Breast epithelium (tissue), 4 donors: ENCODE measurements around the gene HBG1. TPM values are rescaled to one million over a fixed set of nuclear protein-coding genes. Genes with fewer than 3 reads are reported as not detected.

Experiments
- DNase-seq, 2 donors: peaks; one replicate each; pipeline ENCODE4 v3.0.0-alpha.2; 2019; ENCODE audit warnings: low spot score in 2 of 2
- H3K27ac ChIP-seq, 2 donors: fragments of 200-600 bp; sonication (generic) in 1 of 2; one replicate each; pipeline ENCODE4 v1.5.1; 2016 to 2019; ENCODE audit warnings: mild to moderate bottlenecking in 1 of 2
- H3K27me3 ChIP-seq, 2 donors: fragments of 200-600 bp; sonication (generic) in 1 of 2; one replicate each; pipeline versions ENCODE4 v1.5.1 to v1.6.0; 2017 to 2019; ENCODE audit warnings: control low read depth in 1 of 2, mild to moderate bottlenecking in 1 of 2
- H3K36me3 ChIP-seq: fragments of 200-600 bp; one replicate; pipeline ENCODE4 v1.5.1; 2019
- H3K4me1 ChIP-seq, 2 donors: fragments of 200-600 bp; sonication (generic); one replicate each; pipeline ENCODE4 v1.5.1; 2016 to 2019; ENCODE audit warnings: control low read depth in 1 of 2
- H3K4me3 ChIP-seq, 3 donors: fragments of 200-600 bp; sonication (generic); 1 replicate in 2 of 3; 2 replicates in 1 of 3; pipeline ENCODE4 v1.5.1; 2016 to 2019; ENCODE audit warnings: mild to moderate bottlenecking in 3 of 3, moderate library complexity in 2 of 3
- H3K9me3 ChIP-seq, 2 donors: fragments of 200-600 bp; sonication (generic) in 1 of 2; one replicate each; pipeline ENCODE4 v1.5.1; 2016 to 2019; ENCODE audit warnings: control low read depth in 1 of 2
- POLR2A ChIP-seq: fragments of 450-650 bp; IDR thresholded peaks from one replicate; pipeline ENCODE4 v1.6.1; 2016; ENCODE audit warnings: antibody characterized with exemption, mild to moderate bottlenecking, moderate library complexity
- POLR2AphosphoS5 ChIP-seq, 3 donors: sonication (generic); formaldehyde crosslinking; IDR thresholded peaks; one replicate each; pipeline ENCODE4 v1.6.1; 2017; ENCODE audit warnings: antibody characterized with exemption in 3 of 3
- intact Hi-C: fragments of 100-400 bp; cut with DNase I; formaldehyde crosslinking; loops from one replicate; pipeline ENCODE4 v1.15.1; 2023; ENCODE audit warnings: low total_unique reads
- total RNA-seq, 3 donors: library from RNA; depleted of rRNA; stranded (reverse); fragments of >200 nt; gene quantifications; one replicate each; pipeline ENCODE4 v1.1.0, GENCODE V29; 2016
- TF ChIP-seq, protein P1 (sequence below), 3 donors: fragments of 450-650 bp; IDR thresholded peaks; one replicate each; pipeline ENCODE4 v1.5.1; 2016 to 2017; ENCODE audit warnings: antibody characterized with exemption in 3 of 3, mild to moderate bottlenecking in 3 of 3, moderate library complexity in 3 of 3

Gene HBG1
- total RNA-seq, 3 donors from 2014 or later, result not detected

DNA sequence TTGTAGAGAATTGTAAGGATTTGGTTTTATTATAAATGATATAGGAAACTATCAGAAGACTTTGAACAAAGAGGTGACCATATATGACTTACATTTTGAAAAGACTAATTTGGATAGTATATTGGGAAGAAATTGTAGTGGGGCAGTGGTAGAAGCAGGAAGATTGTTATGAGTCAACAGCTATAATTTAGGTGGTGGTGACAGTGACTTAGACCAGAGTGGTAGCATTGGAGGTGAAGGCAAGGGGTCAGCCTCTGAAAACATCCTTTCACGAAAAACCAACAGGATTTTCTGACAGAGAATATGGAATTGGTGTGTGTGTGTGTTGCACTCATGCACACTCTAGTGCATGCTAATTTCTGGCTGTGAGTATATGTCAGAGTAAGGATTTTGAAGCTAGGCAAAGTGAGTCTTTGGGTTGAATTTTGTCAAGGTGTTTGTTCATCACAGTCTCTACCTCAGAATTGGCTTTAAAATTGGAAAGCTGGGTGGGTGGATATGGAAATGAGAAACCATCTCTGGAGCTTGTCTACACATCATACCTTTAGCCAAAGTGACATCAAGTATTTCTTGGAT, 28.2 kb upstream of the HBG1 start:
- no peaks in the 10 kb centered on the region for H3K4me1 ChIP-seq
- TF ChIP-seq, protein P1, sequence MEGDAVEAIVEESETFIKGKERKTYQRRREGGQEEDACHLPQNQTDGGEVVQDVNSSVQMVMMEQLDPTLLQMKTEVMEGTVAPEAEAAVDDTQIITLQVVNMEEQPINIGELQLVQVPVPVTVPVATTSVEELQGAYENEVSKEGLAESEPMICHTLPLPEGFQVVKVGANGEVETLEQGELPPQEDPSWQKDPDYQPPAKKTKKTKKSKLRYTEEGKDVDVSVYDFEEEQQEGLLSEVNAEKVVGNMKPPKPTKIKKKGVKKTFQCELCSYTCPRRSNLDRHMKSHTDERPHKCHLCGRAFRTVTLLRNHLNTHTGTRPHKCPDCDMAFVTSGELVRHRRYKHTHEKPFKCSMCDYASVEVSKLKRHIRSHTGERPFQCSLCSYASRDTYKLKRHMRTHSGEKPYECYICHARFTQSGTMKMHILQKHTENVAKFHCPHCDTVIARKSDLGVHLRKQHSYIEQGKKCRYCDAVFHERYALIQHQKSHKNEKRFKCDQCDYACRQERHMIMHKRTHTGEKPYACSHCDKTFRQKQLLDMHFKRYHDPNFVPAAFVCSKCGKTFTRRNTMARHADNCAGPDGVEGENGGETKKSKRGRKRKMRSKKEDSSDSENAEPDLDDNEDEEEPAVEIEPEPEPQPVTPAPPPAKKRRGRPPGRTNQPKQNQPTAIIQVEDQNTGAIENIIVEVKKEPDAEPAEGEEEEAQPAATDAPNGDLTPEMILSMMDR (IDR thresholded peaks at IDR 0.05), result no peak
- TF ChIP-seq POLR2AphosphoS5 (IDR thresholded peaks at IDR 0.05) (no peak), POLR2A (no peak)
- intact Hi-C loops, result no loop called here
- no peaks in the 10 kb centered on the region for H3K27me3 ChIP-seq
- no peak overlapping the region for H3K27ac ChIP-seq
- DNase-seq, result no peak
- H3K9me3 ChIP-seq, result no peaks in the 10 kb centered on the region
- no peak overlapping the region for H3K4me3 ChIP-seq
- H3K36me3 ChIP-seq, result no peaks in the 10 kb centered on the region

DNA sequence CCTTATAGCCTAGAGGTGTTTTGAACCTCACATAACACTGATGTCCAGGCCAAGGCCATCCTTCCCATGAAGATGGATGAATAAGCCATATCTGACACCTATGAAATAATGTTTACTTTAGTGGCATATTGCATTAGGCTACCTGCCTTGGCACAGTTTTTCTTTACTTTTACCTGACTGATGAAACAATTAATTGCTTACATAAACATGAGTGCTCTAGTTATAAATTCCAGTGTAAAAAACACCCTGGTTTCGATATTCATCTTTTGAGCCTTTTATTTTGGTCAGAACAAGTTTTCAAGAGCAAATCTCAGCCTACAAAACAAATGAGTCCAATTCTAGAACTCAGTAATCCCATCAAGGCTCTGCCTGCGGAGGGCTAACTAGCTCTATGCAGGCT, 27.0 kb upstream of the HBG1 start:
- no peak for TF ChIP-seq POLR2AphosphoS5 (IDR thresholded peaks at IDR 0.05)
- no peak overlapping the region for H3K27ac ChIP-seq
- H3K4me3 ChIP-seq, result no peak overlapping the region
- no peak for DNase-seq
- H3K4me1 ChIP-seq, result no peaks in the 10 kb centered on the region
- intact Hi-C loops, result no loop called here
- H3K36me3 ChIP-seq, result no peaks in the 10 kb centered on the region
- no peaks in the 10 kb centered on the region for H3K9me3 ChIP-seq
- H3K27me3 ChIP-seq, result no peaks in the 10 kb centered on the region

DNA sequence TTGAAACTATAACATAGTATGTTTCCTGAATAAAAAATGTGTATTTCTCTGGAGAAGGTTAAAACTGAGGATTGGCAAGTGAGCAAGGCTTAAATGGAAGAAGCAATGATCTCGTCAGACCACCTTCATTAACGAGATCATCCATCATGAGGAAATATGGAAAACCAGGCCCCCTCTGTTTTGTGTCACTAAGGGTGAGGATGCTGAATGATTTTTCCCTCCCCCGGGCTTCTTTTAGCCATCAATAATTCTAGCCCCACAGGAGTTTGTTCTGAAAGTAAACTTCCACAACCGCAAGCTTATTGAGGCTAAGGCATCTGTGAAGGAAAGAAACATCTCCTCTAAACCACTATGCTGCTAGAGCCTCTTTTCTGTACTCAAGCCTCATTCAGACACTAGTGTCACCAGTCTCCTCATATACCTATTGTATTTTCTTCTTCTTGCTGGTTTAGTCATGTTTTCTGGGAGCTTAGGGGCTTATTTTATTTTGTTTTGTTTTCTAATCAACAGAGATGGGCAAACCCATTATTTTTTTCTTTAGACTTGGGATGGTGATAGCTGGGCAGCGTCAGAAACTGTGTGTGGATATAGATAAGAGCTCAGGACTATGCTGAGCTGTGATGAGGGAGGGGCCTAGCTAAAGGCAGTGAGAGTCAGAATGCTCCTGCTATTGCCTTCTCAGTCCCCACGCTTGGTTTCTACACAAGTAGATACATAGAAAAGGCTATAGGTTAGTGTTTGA, 25.9 kb upstream of the HBG1 start:
- DNase-seq, result no peak
- H3K36me3 ChIP-seq, result no peaks in the 10 kb centered on the region
- no peaks in the 10 kb centered on the region for H3K9me3 ChIP-seq
- H3K27ac ChIP-seq, result no peak overlapping the region
- H3K4me1 ChIP-seq, result no peaks in the 10 kb centered on the region
- TF ChIP-seq, protein P1 (IDR thresholded peaks at IDR 0.05), result no peak
- no peak for TF ChIP-seq POLR2AphosphoS5 (IDR thresholded peaks at IDR 0.05)
- no peak for TF ChIP-seq POLR2A
- intact Hi-C loops, result no loop called here
- no peaks in the 10 kb centered on the region for H3K27me3 ChIP-seq
- H3K4me3 ChIP-seq, result no peak overlapping the region

DNA sequence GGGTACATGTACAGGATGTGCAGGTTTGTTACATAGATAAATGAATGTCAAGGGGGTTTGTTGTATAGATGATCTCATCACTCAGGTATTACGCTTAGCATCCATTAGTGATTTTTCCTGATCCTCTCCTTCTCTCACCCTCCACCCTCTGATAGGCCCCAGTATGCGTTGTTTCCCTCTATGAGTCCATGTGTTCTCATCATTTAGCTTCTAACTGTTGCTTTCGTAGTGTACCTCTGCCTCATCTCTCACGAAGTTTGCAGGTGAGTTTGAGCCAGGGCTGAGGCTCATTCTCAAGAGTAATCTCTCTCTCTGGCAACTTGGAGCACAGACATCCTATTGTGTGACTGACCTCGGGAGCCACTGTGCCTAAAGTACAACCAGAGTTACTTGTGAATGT, 24.7 kb upstream of the HBG1 start:
- intact Hi-C loops, result no loop called here
- H3K36me3 ChIP-seq, result no peaks in the 10 kb centered on the region
- DNase-seq, result no peak
- H3K4me1 ChIP-seq, result no peaks in the 10 kb centered on the region
- H3K4me3 ChIP-seq, result no peak overlapping the region
- TF ChIP-seq POLR2AphosphoS5 (IDR thresholded peaks at IDR 0.05) (no peak), POLR2A (no peak)
- TF ChIP-seq, protein P1 (IDR thresholded peaks at IDR 0.05), result no peak
- H3K27me3 ChIP-seq, result no peaks in the 10 kb centered on the region
- H3K27ac ChIP-seq, result no peak overlapping the region
- H3K9me3 ChIP-seq, result no peaks in the 10 kb centered on the region

DNA sequence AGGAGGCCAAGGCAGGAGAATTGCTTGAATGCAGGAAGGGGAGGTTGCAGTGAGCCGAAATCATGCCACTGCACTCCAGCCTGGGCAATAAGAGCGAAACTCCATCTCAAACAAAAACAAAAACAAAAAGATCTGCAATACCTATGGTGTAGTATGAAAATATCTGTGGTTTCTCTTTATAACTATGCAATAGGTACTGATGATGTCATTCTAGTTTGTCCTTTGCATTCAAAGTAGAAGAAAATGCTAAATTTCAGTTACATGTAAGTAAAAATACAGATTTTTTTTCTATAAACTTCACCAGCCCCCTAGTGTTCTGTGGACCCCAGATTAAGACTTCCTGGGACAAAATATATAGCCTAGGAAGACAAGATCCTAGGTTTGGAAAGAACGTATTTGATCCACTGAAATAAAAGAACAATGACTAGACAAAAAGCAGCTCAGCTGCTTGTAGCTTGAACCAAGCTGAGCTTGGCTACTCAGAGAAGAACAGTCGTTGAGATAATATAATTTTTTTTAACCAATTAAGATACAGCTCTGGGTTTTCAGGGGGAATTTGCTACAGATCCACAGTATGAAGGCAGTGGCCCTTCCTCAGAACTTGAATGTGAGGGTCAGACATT, 22.8 kb upstream of the HBG1 start:
- Histone ChIP-seq H3K9me3 (no peaks in the 10 kb centered on the region), H3K4me1 (no peaks in the 10 kb centered on the region), H3K36me3 (no peaks in the 10 kb centered on the region), H3K4me3 (no peak overlapping the region), H3K27me3 (no peaks in the 10 kb centered on the region), H3K27ac (no peak overlapping the region)
- no peak for TF ChIP-seq POLR2AphosphoS5 (IDR thresholded peaks at IDR 0.05)
- TF ChIP-seq, protein P1 (IDR thresholded peaks at IDR 0.05), result no peak
- TF ChIP-seq POLR2A, result no peak
- no peak for DNase-seq
- intact Hi-C loops, result no loop called here
